HepG2 (cell line): ENCODE results near the gene SNX2. TPM values are rescaled to one million over a fixed set of nuclear protein-coding genes. Genes with fewer than 3 reads are reported as not detected.

ENCODE experiments used
- ATAC-seq: fragments of 200-7000 bp; cut with Tn5 transposase; 3 replicates; pipeline ENCODE4 v1.9.1; 2020; ENCODE audit warnings: mild to moderate bottlenecking, moderate library complexity
- BruUV-seq: library from RNA; stranded (reverse); fragments of 400-500 nt; replicated peaks from 2 replicates; lab custom pipeline; 2021; lab: Mats Ljungman, UMichigan
- CTCF ChIA-PET: fragments of 300-600 bp; formaldehyde crosslinking; extraction: SDS; loops from one replicate; lab custom pipeline; 2021; ENCODE audit warnings: low total read pairs, inconsistent platforms, low intra/inter-chr PET ratio; lab: Yijun Ruan, JAX
- POLR2A ChIA-PET: fragments of 350-600 bp; sonication (Branson Sonifier 250); formaldehyde crosslinking; loops from one replicate; lab custom pipeline; 2020; ENCODE audit warnings: antibody characterized with exemption, inconsistent platforms; lab: Yijun Ruan, JAX
- DNase-seq: peaks from one replicate; pipeline ENCODE4 v3.0.0-alpha.2; 2015; ENCODE audit warnings: low spot score
- FAIRE-seq: peaks from 3 replicates; lab custom pipeline; 2011; peaks lifted over from hg19 to GRCh38; lab: Jason Lieb, UNC
- H2AFZ ChIP-seq: one replicate; pipeline ENCODE4 v1.6.1; 2011; ENCODE audit warnings: low read length, inconsistent platforms
- H3K27ac ChIP-seq: fragments of 300-600 bp; 3 replicates; pipeline ENCODE4 v1.8.0; 2011; ENCODE audit warnings: mixed run types, mild to moderate bottlenecking, mixed read lengths, low read length, inconsistent platforms; ENCODE audit not compliant: insufficient read depth; ENCODE audit errors: extremely low read length
- H3K27me3 ChIP-seq, 2 experiments: fragments of 200-600 bp in 1 of 2; 2 replicates in 1 of 2; 3 replicates in 1 of 2; pipeline versions ENCODE4 v1.6.0 to v1.8.0; 2011; ENCODE audit warnings: low read length in 2 of 2, mild to moderate bottlenecking in 2 of 2, moderate library complexity in 2 of 2, inconsistent platforms in 1 of 2; ENCODE audit not compliant: insufficient read depth in 2 of 2, control insufficient read depth in 1 of 2
- H3K36me3 ChIP-seq, 2 experiments: fragments of 200-600 bp in 1 of 2; replicated peaks in 1 of 2; 2 replicates in 1 of 2; 3 replicates in 1 of 2; pipeline versions ENCODE4 v1.5.1 to v1.8.0; 2011; ENCODE audit warnings: low read length in 2 of 2, inconsistent platforms in 1 of 2; ENCODE audit not compliant: insufficient read depth in 2 of 2, control insufficient read depth in 1 of 2
- H3K4me1 ChIP-seq: 2 replicates; pipeline ENCODE4 v1.5.1; 2012; ENCODE audit warnings: low read length, inconsistent platforms; ENCODE audit not compliant: insufficient read depth
- H3K4me2 ChIP-seq: 2 replicates; pipeline ENCODE4 v1.6.0; 2011; ENCODE audit warnings: low read depth, low read length, inconsistent platforms
- H3K4me3 ChIP-seq, 3 experiments: fragments of 200-600 bp in 1 of 3; sonication (generic), shearing (Covaris generic) in 1 of 3; replicated peaks in 1 of 3; 2 replicates each; pipeline ENCODE4 v1.5.1; 2011 to 2016; ENCODE audit warnings: low read length in 3 of 3, inconsistent platforms in 2 of 3, low read depth in 2 of 3, mild to moderate bottlenecking in 2 of 3, control low read depth in 1 of 3, mixed read lengths in 1 of 3; ENCODE audit not compliant: insufficient read depth in 1 of 3
- H3K79me2 ChIP-seq: one replicate; pipeline ENCODE4 v1.6.1; 2011; ENCODE audit warnings: low read length, inconsistent platforms; ENCODE audit not compliant: insufficient read depth
- H3K9ac ChIP-seq: 2 replicates; pipeline ENCODE4 v1.6.0; 2011; ENCODE audit warnings: mild to moderate bottlenecking, low read depth, low read length, inconsistent platforms; ENCODE audit not compliant: insufficient read depth
- H3K9me3 ChIP-seq: 2 replicates; pipeline ENCODE4 v1.5.1; 2012; ENCODE audit warnings: mild to moderate bottlenecking, low read length
- H4K20me1 ChIP-seq: 2 replicates; pipeline ENCODE4 v1.6.0; 2011; ENCODE audit warnings: inconsistent platforms, mild to moderate bottlenecking, low read length, moderate library complexity; ENCODE audit not compliant: insufficient read depth
- LCORL ChIP-seq, 2 experiments: fragments of 450-650 bp in 1 of 2; sonication (generic) in 1 of 2; formaldehyde crosslinking in 1 of 2; IDR thresholded peaks; 2 replicates each; pipeline versions ENCODE4 v1.5.0 to v1.6.1; 2017 to 2020; ENCODE audit warnings: antibody characterized with exemption in 1 of 2, missing genetic modification reagents in 1 of 2
- MED1 ChIP-seq: sonication (generic); formaldehyde crosslinking; IDR thresholded peaks from 2 replicates; pipeline ENCODE4 v1.4.0; 2020; ENCODE audit warnings: missing genetic modification reagents
- NR2F1 ChIP-seq, 2 experiments: fragments of 450-650 bp in 1 of 2; formaldehyde crosslinking in 1 of 2; IDR thresholded peaks; 2 replicates each; pipeline versions ENCODE4 v1.5.0 to v1.6.1; 2016 to 2020; ENCODE audit warnings: mild to moderate bottlenecking in 1 of 2, missing compliant biosample characterization in 1 of 2, missing genetic modification reagents in 1 of 2, moderate library complexity in 1 of 2
- RELA ChIP-seq: sonication (generic); formaldehyde crosslinking; IDR thresholded peaks from 2 replicates; pipeline ENCODE4 v1.4.0; 2020; ENCODE audit warnings: missing genetic modification reagents
- SRSF4 ChIP-seq: fragments of 200-400 bp; formaldehyde crosslinking; IDR thresholded peaks from one replicate; pipeline ENCODE4 v1.6.1; 2018; ENCODE audit warnings: mild to moderate bottlenecking, low read depth, low read length, moderate library complexity; ENCODE audit not compliant: poor library complexity, severe bottlenecking
- TOE1 ChIP-seq: sonication (generic); formaldehyde crosslinking; IDR thresholded peaks from 2 replicates; pipeline ENCODE4 v1.4.0; 2020; ENCODE audit warnings: mild to moderate bottlenecking, missing genetic modification reagents
- WGBS: methylation state at CpG from one replicate; pipeline ENCODE4 v1.1.6; 2017; ENCODE audit warnings: low lambda C conversion rate; 5-methylcytosine and 5-hydroxymethylcytosine counted together
- in situ Hi-C: cut with HindIII; loops from 2 replicates; pipeline ENCODE4 v1.10.0; 2017; ENCODE audit warnings: low pct_unique_long_range_greater_than_20kb; ENCODE audit not compliant: extremely low pct_ligation_motif_present
- intact Hi-C: fragments of 100-400 bp; cut with micrococcal nuclease; formaldehyde crosslinking; loops from one replicate; pipeline ENCODE4 v1.10.0; 2022; ENCODE audit not compliant: unreplicated experiment
- polyA plus RNA-seq, 8 experiments: library from polyadenylated mRNA; depleted of rRNA in 3 of 8; stranded (reverse) in 7 of 8; unstranded in 1 of 8; fragments of >200 nt; fragmentation: Illumina TruSeq in 4 of 8; extraction: Trizol in 4 of 8; gene quantifications; 2 replicates each; pipeline versions ENCODE4 v1.2.1 to v1.2.3, GENCODE V29; 2011 to 2016; ENCODE audit warnings: low read depth in 4 of 8, missing spikeins in 1 of 8, mixed read lengths in 1 of 8; ENCODE audit not compliant: insufficient read depth in 1 of 8
- total RNA-seq, 5 experiments: library from RNA; depleted of rRNA; stranded (reverse); fragments of >200 nt; fragmentation: Illumina TruSeq; extraction: Trizol; gene quantifications; 2 replicates each; pipeline ENCODE4 v1.2.3, GENCODE V29; 2016; ENCODE audit warnings: low read depth in 1 of 5
- TF ChIP-seq, protein P1 (sequence below): sonication (generic); formaldehyde crosslinking; IDR thresholded peaks from one replicate; pipeline ENCODE4 v1.5.1; 2020; ENCODE audit warnings: mild to moderate bottlenecking, missing genetic modification reagents; ENCODE audit errors: not compliant biosample characterization

SNX2 gene
- total and polyA plus RNA-seq, 2 of the 13 experiments (the other 11 are each of a cell fraction or from before 2014, with no cell fraction given) = 26.4 to 78.8 TPM

DNA sequence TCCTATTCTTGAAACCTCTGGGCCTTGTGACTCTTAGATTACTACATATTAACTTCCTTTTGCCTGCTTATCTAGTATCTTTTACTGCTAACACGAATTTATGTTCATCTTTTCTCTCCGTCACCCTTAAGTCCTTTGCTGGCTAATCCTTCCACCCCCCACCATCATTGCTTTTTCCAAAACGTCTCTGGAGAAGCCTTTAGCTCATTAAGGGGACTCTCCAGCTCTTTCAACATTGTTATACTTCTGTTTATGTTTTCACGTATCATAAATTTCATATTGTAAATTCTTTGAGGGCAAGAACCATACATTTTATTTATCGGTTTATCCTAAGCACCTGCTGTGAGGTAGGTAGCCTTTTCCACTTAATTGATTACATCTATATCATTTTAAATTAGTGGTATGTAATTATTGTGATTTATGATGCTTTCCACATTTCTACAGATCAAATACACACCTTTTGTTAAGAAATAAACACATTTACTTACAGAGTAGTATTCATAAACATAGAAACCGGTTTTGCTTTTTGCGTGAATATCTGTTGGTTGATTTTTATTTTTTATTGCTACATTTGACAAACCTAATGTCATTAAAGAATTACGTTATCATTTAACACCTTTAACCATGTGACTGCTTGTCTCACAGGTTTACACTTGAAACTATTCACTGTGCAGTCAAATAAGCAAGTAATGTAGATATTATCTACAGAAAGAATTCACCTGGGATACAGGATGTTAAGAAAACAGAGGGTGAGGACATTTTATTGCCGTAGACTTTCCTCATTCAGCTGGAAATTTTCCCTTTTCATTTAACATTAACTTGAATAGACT, 15.4 kb upstream of the SNX2 start:
- DNase-seq = no peak
- no TSS peak for BruUV-seq
- no peaks in the 10 kb centered on the region for H3K9me3 ChIP-seq
- no peak overlapping the region for H3K4me3 ChIP-seq
- H3K27me3 ChIP-seq = no peaks in the 10 kb centered on the region
- H3K36me3 ChIP-seq = no peaks in the 10 kb centered on the region
- in situ Hi-C loops (no loop called here), intact Hi-C loops (no loop called here)
- no peak overlapping the region for H3K9ac ChIP-seq
- no peak overlapping the region for H3K27ac ChIP-seq
- TF ChIP-seq, protein P1, sequence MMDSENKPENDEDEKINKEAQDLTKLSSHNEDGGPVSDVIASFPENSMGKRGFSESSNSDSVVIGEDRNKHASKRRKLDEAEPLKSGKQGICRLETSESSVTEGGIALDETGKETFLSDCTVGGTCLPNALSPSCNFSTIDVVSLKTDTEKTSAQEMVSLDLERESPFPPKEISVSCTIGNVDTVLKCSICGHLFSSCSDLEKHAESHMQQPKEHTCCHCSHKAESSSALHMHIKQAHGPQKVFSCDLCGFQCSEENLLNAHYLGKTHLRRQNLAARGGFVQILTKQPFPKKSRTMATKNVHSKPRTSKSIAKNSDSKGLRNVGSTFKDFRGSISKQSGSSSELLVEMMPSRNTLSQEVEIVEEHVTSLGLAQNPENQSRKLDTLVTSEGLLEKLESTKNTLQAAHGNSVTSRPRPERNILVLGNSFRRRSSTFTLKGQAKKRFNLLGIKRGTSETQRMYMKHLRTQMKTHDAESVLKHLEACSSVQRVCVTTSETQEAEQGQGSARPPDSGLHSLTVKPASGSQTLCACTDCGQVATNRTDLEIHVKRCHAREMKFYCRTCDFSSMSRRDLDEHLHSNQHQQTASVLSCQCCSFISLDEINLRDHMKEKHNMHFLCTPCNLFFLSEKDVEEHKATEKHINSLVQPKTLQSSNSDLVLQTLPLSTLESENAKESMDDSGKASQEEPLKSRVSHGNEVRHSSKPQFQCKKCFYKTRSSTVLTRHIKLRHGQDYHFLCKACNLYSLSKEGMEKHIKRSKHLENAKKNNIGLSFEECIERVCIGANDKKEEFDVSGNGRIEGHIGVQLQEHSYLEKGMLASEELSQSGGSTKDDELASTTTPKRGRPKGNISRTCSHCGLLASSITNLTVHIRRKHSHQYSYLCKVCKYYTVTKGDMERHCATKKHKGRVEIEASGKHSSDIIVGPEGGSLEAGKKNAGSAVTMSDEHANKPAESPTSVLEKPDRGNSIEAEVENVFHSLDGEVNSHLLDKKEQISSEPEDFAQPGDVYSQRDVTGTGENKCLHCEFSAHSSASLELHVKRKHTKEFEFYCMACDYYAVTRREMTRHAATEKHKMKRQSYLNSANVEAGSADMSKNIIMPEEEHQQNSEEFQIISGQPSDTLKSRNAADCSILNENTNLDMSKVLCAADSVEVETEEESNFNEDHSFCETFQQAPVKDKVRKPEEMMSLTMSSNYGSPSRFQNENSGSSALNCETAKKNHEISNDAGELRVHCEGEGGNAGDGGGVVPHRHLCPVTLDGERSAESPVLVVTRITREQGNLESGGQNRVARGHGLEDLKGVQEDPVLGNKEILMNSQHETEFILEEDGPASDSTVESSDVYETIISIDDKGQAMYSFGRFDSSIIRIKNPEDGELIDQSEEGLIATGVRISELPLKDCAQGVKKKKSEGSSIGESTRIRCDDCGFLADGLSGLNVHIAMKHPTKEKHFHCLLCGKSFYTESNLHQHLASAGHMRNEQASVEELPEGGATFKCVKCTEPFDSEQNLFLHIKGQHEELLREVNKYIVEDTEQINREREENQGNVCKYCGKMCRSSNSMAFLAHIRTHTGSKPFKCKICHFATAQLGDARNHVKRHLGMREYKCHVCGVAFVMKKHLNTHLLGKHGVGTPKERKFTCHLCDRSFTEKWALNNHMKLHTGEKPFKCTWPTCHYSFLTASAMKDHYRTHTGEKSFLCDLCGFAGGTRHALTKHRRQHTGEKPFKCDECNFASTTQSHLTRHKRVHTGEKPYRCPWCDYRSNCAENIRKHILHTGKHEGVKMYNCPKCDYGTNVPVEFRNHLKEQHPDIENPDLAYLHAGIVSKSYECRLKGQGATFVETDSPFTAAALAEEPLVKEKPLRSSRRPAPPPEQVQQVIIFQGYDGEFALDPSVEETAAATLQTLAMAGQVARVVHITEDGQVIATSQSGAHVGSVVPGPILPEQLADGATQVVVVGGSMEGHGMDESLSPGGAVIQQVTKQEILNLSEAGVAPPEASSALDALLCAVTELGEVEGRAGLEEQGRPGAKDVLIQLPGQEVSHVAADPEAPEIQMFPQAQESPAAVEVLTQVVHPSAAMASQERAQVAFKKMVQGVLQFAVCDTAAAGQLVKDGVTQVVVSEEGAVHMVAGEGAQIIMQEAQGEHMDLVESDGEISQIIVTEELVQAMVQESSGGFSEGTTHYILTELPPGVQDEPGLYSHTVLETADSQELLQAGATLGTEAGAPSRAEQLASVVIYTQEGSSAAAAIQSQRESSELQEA (CRISPR knock-in tag) = no peak
- TF ChIP-seq NR2F1 (CRISPR knock-in tag; IDR thresholded peaks at IDR 0.05) (no peak), RELA (CRISPR knock-in tag) (no peak), MED1 (CRISPR knock-in tag) (no peak), LCORL (IDR thresholded peaks at IDR 0.05) (no peak), LCORL (CRISPR knock-in tag; IDR thresholded peaks at IDR 0.05) (no peak), SRSF4 (no peak), TOE1 (CRISPR knock-in tag) (no peak)
- ATAC-seq = no peak
- no peak for FAIRE-seq
- no peak overlapping the region for H2AFZ ChIP-seq
- POLR2A ChIA-PET = no interaction called here
- CTCF ChIA-PET = no interaction called here
- no peaks in the 10 kb centered on the region for H3K79me2 ChIP-seq
- 52% methylated on average over 9 of the region's 9 CpGs for WGBS
- no peak overlapping the region for H3K4me2 ChIP-seq
- H4K20me1 ChIP-seq = no peaks in the 10 kb centered on the region
- no peaks in the 10 kb centered on the region for H3K4me1 ChIP-seq
